ENCODE measurements around the gene GPR156. TPM values are rescaled to one million over a fixed set of nuclear protein-coding genes. Genes with fewer than 3 reads are reported as not detected.

The GPR156 gene
- total RNA-seq: 1 to 10 TPM in 3 of 4 donors, under 1 TPM in 1; 0.95 to 1.7 (median 1.3) TPM
- under 1 TPM in 1 of 3 donors, not detected in 2; 0.07 TPM for polyA plus RNA-seq

DNA sequence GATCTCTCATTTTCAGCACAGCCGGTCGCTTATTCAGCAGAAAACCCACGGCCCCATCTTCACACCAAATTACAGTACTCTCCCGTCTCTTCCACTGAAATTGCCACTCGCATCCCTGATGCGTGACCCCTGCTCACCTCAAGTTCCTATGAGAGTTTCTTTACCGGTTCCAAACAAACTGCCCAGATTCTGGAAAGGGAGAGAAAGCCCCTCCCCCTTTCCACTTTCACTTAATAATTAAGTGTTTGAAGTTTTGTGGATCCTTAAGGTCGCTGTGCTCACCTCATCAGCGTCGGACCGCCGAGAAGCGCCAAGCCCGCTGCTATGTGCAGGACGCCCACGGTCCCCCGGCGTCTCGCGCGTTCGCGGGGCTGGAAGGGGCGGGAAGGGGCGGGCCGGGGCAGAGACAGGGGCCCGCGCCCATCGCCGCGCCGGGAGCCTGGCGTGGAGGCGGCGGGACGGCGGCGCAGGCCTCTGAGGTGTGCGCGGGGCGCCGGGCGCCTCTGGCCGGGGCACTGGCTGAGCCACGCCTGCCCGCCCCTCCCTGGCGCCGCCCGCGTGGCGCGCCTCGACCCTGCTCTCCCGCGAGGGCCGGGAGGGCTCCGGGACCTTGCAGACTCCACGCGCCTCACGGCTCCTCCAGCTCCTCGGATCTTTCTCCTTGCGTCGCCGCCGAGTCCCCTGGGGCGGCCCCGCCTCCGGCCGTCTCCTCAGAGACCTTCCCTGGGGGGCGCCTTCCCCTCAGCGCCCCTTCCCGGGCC lies at the start of gene GPR156:
TSS of gene GPR156 (minus strand) at position 476 of the 761 bp plus-strand sequence. CDS start 41,124 bp downstream, outside the sequence.
- peaks cover 0 to 14% (median 12%) of the 10 kb centered on the region in 4 donors for H3K4me1 ChIP-seq
- H3K27ac ChIP-seq: peak within 1 kb of the TSS; percentile 20 to 58 (median 40)
- H3K9me3 ChIP-seq: no peaks in the 10 kb centered on the region
- H3K4me3 ChIP-seq: peak within 1 kb of the TSS; percentile 36 to 67 (median 57)
- H3K27me3 ChIP-seq: no peaks in the 10 kb centered on the region
- WGBS, 2 donors: 4 to 7% methylated on average over 72 of the region's 72 CpGs
- intact Hi-C loops (cut with DNase I): loop anchor here (5.0 kb wide), 1 partner anchor 62 kb away; the partner anchor contains the start of gene LRRC58
- DNase-seq: no peak
- TF ChIP-seq POLR2AphosphoS5 (IDR thresholded peaks at IDR 0.05): no peak
- TF ChIP-seq, protein P1, sequence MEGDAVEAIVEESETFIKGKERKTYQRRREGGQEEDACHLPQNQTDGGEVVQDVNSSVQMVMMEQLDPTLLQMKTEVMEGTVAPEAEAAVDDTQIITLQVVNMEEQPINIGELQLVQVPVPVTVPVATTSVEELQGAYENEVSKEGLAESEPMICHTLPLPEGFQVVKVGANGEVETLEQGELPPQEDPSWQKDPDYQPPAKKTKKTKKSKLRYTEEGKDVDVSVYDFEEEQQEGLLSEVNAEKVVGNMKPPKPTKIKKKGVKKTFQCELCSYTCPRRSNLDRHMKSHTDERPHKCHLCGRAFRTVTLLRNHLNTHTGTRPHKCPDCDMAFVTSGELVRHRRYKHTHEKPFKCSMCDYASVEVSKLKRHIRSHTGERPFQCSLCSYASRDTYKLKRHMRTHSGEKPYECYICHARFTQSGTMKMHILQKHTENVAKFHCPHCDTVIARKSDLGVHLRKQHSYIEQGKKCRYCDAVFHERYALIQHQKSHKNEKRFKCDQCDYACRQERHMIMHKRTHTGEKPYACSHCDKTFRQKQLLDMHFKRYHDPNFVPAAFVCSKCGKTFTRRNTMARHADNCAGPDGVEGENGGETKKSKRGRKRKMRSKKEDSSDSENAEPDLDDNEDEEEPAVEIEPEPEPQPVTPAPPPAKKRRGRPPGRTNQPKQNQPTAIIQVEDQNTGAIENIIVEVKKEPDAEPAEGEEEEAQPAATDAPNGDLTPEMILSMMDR (IDR thresholded peaks at IDR 0.05): no peak
- H3K36me3 ChIP-seq: no peaks in the 10 kb centered on the region

DNA sequence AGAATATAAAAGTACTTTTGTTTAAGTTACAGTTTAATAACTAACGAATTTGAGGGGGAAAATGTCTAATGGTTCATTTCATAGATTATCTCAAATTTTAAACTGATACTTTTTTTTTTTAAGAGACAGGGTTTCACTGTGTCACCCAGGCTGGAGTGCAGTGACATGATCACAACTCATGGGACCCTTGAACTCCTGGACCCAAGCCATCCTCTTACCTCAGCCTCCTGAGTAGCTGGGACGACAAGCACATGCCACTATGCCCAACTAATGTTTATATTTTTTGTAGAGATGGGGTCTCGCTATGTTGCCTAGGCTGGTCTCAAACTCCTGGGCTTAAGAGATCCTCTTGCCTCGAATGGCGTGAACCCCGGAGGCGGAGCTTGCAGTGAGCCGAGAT lies 47.6 kb upstream of the GPR156 start:
- H3K36me3 ChIP-seq: peaks cover 3 to 73% (median 25%) of the 10 kb centered on the region in 4 donors

DNA sequence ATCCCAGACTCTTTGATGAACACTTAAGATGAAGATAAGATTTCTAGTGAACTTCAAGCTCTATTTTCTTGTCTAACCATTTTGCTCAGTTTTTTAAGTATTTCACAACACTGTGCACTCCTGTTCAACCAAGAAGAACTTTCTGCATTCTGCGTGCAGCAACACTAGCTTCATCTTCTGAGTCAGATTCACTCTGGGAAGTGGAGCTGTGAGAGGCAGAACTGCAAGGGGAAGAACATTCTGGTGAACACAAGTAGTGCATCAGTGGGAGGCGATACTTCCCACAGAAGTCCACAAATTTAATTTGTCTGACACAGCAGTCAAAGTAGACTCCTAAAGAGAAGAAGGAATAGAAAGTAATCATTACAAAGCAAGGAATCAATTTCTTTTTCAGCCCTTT lies 46.1 kb upstream of the GPR156 start:
- Histone ChIP-seq H3K27ac (no peak overlapping the region), H3K36me3 (peaks cover 3 to 75% (median 25%) of the 10 kb centered on the region in 4 donors), H3K4me3 (no peak overlapping the region), H3K27me3 (no peaks in the 10 kb centered on the region), H3K4me1 (no peaks in the 10 kb centered on the region), H3K9me3 (no peaks in the 10 kb centered on the region)
- intact Hi-C loops (cut with DNase I): no loop called here
- DNase-seq: no peak
- WGBS, 2 donors: 89 to 94% methylated on average over 2 of the region's 2 CpGs
- TF ChIP-seq EP300 (IDR thresholded peaks at IDR 0.05) (no peak), POLR2AphosphoS5 (IDR thresholded peaks at IDR 0.05) (no peak), POLR2A (IDR thresholded peaks at IDR 0.05) (no peak)
- TF ChIP-seq, protein P1 (IDR thresholded peaks at IDR 0.05): no peak

More for the DNA sequence above, 47.6 kb upstream of the GPR156 start:
- Histone ChIP-seq H3K4me3 (no peak overlapping the region), H3K4me1 (no peaks in the 10 kb centered on the region), H3K27ac (no peak overlapping the region), H3K27me3 (no peaks in the 10 kb centered on the region), H3K9me3 (no peaks in the 10 kb centered on the region)
- no peak for TF ChIP-seq POLR2A (IDR thresholded peaks at IDR 0.05)
- TF ChIP-seq, protein P1 (IDR thresholded peaks at IDR 0.05): no peak
- no peak for TF ChIP-seq EP300 (IDR thresholded peaks at IDR 0.05)
- no peak for TF ChIP-seq POLR2AphosphoS5 (IDR thresholded peaks at IDR 0.05)
- no peak for DNase-seq
- 95 to 96% methylated on average over 8 of the region's 8 CpGs for WGBS, 2 donors
- intact Hi-C loops (cut with DNase I): no loop called here

DNA sequence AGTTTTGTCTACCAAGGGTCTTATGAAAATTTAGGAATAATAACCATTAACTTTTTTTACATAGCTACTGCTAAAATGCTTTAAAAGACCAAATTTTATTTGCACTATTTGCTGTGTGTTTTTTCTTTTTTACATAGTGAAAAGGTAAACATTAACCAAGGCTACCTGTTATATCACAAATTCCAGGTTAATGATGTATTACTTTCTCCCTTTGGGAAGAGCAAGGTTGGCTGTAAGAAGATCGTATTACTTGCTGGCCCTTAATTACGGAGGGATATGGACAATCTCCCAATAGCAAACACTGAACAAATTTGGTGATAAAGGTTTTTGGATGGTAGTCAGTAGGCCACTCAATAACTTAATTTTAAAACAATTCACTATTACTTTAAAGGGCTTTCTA lies 41.8 kb upstream of the GPR156 start:
- H3K4me3 ChIP-seq: no peak overlapping the region
- no peaks in the 10 kb centered on the region for H3K27me3 ChIP-seq
- TF ChIP-seq POLR2A (IDR thresholded peaks at IDR 0.05) (no peak), POLR2AphosphoS5 (IDR thresholded peaks at IDR 0.05) (no peak), EP300 (IDR thresholded peaks at IDR 0.05) (no peak)
- TF ChIP-seq, protein P1 (IDR thresholded peaks at IDR 0.05): no peak
- DNase-seq: no peak
- no peaks in the 10 kb centered on the region for H3K9me3 ChIP-seq
- H3K4me1 ChIP-seq: no peaks in the 10 kb centered on the region
- no peak overlapping the region for H3K27ac ChIP-seq
- WGBS, 2 donors: 67 to 92% methylated on average over 2 of the region's 2 CpGs
- intact Hi-C loops (cut with DNase I): no loop called here
- peaks cover 0 to 69% (median 17%) of the 10 kb centered on the region in 4 donors for H3K36me3 ChIP-seq
